ENCODE results near the gene COLGALT1. TPM values are rescaled to one million over a fixed set of nuclear protein-coding genes. Genes with fewer than 3 reads are reported as not detected.

Gene COLGALT1
- total RNA-seq, 1 donor from 2014 or later, result 257 TPM

DNA sequence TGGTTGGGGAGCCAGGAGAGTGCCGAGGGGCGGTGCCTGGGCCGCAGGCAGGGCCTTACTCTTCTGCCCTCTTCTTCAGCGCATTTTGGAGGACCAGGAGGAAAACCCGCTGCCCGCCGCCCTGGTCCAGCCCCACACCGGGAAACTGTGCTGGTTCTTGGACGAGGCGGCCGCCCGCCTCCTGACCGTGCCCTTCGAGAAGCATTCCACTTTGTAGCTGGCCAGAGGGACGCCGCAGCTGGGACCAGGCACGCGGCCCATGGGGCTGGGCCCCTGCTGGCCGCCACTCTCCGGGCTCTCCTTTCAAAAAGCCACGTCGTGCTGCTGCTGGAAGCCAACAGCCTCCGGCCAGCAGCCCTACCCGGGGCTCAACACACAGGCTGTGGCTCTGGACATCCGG is 34.6 kb upstream of the COLGALT1 start:
- TF ChIP-seq, protein P1, sequence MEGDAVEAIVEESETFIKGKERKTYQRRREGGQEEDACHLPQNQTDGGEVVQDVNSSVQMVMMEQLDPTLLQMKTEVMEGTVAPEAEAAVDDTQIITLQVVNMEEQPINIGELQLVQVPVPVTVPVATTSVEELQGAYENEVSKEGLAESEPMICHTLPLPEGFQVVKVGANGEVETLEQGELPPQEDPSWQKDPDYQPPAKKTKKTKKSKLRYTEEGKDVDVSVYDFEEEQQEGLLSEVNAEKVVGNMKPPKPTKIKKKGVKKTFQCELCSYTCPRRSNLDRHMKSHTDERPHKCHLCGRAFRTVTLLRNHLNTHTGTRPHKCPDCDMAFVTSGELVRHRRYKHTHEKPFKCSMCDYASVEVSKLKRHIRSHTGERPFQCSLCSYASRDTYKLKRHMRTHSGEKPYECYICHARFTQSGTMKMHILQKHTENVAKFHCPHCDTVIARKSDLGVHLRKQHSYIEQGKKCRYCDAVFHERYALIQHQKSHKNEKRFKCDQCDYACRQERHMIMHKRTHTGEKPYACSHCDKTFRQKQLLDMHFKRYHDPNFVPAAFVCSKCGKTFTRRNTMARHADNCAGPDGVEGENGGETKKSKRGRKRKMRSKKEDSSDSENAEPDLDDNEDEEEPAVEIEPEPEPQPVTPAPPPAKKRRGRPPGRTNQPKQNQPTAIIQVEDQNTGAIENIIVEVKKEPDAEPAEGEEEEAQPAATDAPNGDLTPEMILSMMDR (IDR thresholded peaks at IDR 0.05; ENCODE audit: unreplicated experiment), result no peak
- H3K4me1 Mint-ChIP-seq (ENCODE audit: unreplicated experiment), result peaks cover 9% of the 10 kb centered on the region
- peaks cover 21% of the 10 kb centered on the region for H3K36me3 Mint-ChIP-seq (ENCODE audit: low read depth, unreplicated experiment)
- no peak overlapping the region for H3K27ac Mint-ChIP-seq (ENCODE audit: unreplicated experiment)
- H3K9me3 Mint-ChIP-seq (ENCODE audit: unreplicated experiment), result no peaks in the 10 kb centered on the region
- no peak for DNase-seq (ENCODE audit: low spot score)
- H3K4me3 Mint-ChIP-seq (ENCODE audit: unreplicated experiment), result no peak overlapping the region
- H3K27me3 Mint-ChIP-seq (ENCODE audit: unreplicated experiment), result peaks cover 4% of the 10 kb centered on the region

DNA sequence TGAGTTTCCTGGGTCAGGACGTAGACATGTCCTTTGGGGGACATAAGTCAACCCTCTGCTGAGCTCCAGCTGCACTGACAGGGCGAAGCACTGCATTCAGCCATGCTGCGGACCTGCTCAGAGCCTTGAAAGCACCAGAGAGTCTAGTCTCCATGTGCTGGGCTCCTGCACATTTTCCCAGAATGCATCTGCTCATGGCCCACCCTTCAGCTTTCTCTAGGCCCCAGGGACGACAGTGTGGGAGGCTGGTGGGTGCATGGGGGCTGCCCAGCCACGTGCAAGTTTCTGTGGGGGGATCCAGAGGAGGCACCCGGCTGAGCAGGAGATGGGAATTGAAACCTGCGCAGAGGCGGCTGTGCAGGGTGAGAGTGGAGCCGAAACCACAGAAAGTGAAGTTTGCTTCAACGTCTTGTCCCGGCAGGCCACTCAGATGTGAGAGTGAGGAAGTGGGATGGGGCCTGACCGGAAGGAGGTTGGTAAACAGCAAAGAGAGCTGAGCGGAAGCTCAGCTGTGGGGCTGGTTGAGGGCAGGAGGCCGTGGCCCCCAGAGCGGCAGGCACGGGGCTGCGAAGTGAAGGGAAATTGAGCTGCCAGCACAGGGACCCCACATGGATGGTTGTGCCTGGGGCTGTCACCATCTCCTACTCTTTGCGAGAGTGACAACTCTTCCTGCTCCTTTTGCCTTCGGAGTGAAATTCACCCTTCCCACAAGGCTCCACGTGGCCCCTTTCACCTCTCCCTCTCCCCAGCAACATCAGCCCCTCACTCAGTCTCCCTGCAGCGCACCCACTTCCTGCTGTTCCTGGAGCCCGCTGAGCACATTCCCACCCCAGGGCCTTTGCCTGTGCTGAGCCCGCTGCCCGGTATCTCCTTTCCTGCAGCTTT is 32.2 kb upstream of the COLGALT1 start:
- TF ChIP-seq, protein P1 (IDR thresholded peaks at IDR 0.05; ENCODE audit: unreplicated experiment), result no peak
- Mint-ChIP-seq H3K4me1 (ENCODE audit: unreplicated experiment) (peaks cover 9% of the 10 kb centered on the region), H3K27me3 (ENCODE audit: unreplicated experiment) (peaks cover 4% of the 10 kb centered on the region), H3K27ac (ENCODE audit: unreplicated experiment) (no peak overlapping the region), H3K36me3 (ENCODE audit: low read depth, unreplicated experiment) (peaks cover 5% of the 10 kb centered on the region), H3K9me3 (ENCODE audit: unreplicated experiment) (no peaks in the 10 kb centered on the region), H3K4me3 (ENCODE audit: unreplicated experiment) (no peak overlapping the region)
- DNase-seq (ENCODE audit: low spot score), result no peak

DNA sequence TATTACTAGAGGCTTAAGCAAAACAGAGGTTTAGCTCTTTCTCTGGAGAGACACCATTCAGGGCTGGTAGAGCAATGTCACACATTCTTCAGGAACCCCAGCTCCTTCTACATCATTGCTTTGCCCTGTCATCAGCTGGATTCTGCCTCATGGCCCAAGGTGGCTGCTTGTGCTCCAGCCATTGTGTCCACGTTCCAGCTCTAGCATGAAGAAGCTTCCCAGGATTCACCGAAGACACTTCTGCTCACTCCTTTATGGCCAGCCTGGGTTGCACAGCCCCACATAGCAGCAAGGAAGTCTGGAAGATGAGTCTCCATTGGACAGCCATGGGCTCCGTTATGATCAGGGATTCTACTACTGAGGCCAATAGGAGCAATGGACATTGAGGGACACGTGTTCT is 30.8 kb upstream of the COLGALT1 start:
- Mint-ChIP-seq H3K4me3 (ENCODE audit: unreplicated experiment) (no peak overlapping the region), H3K27me3 (ENCODE audit: unreplicated experiment) (peaks cover 4% of the 10 kb centered on the region)
- TF ChIP-seq, protein P1 (IDR thresholded peaks at IDR 0.05; ENCODE audit: unreplicated experiment), result no peak

DNA sequence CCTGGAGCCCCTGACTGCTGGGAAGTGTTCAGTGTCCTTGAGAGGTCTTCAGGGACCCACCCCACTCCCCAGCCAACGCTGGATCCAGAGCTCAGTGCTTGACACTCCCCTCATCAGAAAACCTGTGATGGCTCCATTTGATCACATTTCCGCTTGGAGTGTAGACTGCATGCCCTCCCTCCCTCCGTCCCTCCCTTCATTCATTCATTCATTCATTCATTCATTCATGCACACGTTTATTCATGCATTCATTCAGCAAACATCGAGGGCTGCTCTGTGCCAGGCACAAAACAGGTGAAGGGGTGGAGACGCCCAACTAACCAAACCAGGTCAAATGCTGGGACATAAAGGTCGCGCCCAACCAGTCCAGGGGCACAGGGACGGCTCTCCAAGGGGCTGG is 30.3 kb upstream of the COLGALT1 start:
- Mint-ChIP-seq H3K9me3 (ENCODE audit: unreplicated experiment) (peaks cover 5% of the 10 kb centered on the region), H3K4me1 (ENCODE audit: unreplicated experiment) (peaks cover 9% of the 10 kb centered on the region), H3K4me3 (ENCODE audit: unreplicated experiment) (no peak overlapping the region), H3K27ac (ENCODE audit: unreplicated experiment) (no peak overlapping the region), H3K27me3 (ENCODE audit: unreplicated experiment) (peaks cover 4% of the 10 kb centered on the region), H3K36me3 (ENCODE audit: low read depth, unreplicated experiment) (peaks cover 2% of the 10 kb centered on the region)
- no peak for DNase-seq (ENCODE audit: low spot score)
- TF ChIP-seq, protein P1 (IDR thresholded peaks at IDR 0.05; ENCODE audit: unreplicated experiment), result no peak

More for the DNA sequence above, 30.8 kb upstream of the COLGALT1 start:
- DNase-seq (ENCODE audit: low spot score), result no peak
- H3K4me1 Mint-ChIP-seq (ENCODE audit: unreplicated experiment), result peaks cover 9% of the 10 kb centered on the region
- no peak overlapping the region for H3K27ac Mint-ChIP-seq (ENCODE audit: unreplicated experiment)
- H3K9me3 Mint-ChIP-seq (ENCODE audit: unreplicated experiment), result peaks cover 5% of the 10 kb centered on the region
- peaks cover 5% of the 10 kb centered on the region for H3K36me3 Mint-ChIP-seq (ENCODE audit: low read depth, unreplicated experiment)

DNA sequence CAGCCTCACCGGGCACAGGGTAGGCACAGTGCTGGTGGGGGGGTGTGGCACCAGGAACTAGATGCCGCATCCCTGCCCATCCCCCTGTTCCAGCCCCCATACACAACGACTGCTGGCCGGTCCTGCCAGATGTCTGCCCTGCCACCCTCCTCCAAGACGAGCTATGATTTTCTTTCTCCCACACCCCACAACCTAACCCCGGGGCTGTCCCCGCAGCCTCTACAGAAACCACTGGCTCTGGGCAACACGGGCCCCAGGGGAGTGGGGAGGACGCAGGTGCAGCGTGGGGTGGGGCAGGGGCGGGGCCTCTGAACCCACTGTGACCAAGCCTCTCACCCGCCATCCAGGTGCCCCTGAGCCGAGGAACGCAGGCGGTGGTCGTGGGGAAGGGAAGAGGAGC is 28.5 kb upstream of the COLGALT1 start:
- Mint-ChIP-seq H3K9me3 (ENCODE audit: unreplicated experiment) (peaks cover 5% of the 10 kb centered on the region), H3K4me1 (ENCODE audit: unreplicated experiment) (peaks cover 9% of the 10 kb centered on the region), H3K27me3 (ENCODE audit: unreplicated experiment) (peaks cover 7% of the 10 kb centered on the region), H3K36me3 (ENCODE audit: low read depth, unreplicated experiment) (no peaks in the 10 kb centered on the region), H3K27ac (ENCODE audit: unreplicated experiment) (no peak overlapping the region), H3K4me3 (ENCODE audit: unreplicated experiment) (no peak overlapping the region)
- no peak for DNase-seq (ENCODE audit: low spot score)
- TF ChIP-seq, protein P1 (IDR thresholded peaks at IDR 0.05; ENCODE audit: unreplicated experiment), result no peak
